NCI-H1694 treated with DMSO at 0.1 percent for 48 hours (cell line): Measurements from ENCODE around the gene TRAPPC10.

Source experiments
- DNase-seq: peaks from one replicate; lab custom pipeline; 2025; lab: John Stamatoyannopoulos, UW

Gene TRAPPC10, protein sequence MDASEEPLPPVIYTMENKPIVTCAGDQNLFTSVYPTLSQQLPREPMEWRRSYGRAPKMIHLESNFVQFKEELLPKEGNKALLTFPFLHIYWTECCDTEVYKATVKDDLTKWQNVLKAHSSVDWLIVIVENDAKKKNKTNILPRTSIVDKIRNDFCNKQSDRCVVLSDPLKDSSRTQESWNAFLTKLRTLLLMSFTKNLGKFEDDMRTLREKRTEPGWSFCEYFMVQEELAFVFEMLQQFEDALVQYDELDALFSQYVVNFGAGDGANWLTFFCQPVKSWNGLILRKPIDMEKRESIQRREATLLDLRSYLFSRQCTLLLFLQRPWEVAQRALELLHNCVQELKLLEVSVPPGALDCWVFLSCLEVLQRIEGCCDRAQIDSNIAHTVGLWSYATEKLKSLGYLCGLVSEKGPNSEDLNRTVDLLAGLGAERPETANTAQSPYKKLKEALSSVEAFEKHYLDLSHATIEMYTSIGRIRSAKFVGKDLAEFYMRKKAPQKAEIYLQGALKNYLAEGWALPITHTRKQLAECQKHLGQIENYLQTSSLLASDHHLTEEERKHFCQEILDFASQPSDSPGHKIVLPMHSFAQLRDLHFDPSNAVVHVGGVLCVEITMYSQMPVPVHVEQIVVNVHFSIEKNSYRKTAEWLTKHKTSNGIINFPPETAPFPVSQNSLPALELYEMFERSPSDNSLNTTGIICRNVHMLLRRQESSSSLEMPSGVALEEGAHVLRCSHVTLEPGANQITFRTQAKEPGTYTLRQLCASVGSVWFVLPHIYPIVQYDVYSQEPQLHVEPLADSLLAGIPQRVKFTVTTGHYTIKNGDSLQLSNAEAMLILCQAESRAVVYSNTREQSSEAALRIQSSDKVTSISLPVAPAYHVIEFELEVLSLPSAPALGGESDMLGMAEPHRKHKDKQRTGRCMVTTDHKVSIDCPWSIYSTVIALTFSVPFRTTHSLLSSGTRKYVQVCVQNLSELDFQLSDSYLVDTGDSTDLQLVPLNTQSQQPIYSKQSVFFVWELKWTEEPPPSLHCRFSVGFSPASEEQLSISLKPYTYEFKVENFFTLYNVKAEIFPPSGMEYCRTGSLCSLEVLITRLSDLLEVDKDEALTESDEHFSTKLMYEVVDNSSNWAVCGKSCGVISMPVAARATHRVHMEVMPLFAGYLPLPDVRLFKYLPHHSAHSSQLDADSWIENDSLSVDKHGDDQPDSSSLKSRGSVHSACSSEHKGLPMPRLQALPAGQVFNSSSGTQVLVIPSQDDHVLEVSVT

DNA sequence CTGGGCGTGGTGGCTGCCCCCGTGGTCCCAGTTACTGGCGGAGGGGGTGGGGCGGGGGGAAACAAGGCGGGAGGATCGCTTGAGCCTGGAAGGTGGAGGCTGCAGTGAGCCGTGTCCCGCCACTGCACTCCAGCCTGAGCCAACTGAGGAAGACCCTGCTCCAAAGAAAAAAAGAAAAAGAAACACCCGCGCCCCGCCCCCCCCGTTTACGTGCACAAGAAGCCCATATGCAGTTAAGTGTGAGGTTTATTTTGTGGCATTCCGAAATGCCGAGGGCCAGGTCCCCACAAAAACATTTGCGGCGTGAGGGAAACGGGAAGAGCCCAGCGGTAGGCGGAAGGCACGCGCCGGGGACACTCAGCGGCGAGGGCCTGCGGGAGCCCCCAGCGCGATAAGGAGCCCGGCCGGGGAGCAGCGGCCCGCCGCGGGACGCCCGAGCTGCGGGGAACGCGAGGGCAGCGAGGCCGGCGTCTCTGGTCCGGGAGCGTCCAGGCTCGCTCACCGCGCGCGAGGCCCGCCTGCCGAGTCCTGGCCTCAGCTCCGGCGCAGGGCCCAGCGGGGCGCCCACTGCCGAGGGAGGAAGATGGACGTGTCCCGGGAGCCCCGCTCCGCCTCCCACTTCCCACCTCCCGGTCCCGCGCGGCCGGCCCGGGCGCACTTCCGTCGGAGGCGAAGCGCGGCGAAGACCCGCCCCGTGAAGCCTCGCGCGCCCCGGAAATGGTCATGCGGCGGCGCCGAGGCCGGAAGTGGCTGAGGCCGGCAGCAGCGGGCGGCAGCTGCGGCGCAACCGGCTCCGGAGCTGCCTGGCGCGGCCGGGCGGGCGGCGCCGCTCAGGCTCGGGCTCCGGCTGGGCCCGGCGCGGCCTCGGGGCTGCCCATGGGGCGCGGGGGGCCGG, at the start of gene TRAPPC10:
TSS of gene TRAPPC10 (plus strand) at position 731 of the 895 bp plus-strand sequence. CDS start 185 bp downstream, outside the sequence.
- DNase-seq = peak; percentile 69

DNA sequence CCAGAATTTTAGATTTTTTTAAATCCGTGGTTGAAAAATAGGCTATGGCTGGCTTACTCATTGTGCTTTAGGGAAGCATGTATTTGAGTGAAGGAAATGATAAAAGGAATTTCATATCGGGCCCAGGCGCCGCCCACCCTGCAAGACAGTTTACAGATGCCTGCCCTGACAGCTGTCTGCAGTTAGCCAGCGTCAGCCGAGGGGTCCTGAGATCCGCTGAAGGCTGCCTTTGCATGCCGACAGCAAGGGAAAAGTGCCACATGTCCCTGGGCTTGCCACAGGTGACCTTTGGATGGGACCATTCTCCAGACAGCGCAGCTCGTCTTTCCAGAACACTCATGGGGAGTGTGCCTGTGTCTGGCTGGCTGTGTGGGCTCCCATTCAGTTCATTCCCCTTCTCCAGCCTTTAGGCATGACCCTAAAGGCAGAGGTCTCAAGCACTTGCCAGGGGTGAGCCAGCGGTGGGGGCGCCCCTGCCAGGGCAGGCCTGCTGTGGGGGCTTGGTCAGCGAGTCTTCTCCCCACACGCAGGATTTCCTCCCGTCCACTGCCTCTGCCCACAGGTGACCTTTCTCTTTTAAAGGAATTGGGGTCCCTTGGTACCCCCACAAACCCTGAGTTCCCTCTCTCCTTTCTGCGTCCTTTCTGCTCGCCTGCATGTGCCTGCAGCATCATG, 46.1 kb upstream of the TRAPPC10 start:
- no peak for DNase-seq

DNA sequence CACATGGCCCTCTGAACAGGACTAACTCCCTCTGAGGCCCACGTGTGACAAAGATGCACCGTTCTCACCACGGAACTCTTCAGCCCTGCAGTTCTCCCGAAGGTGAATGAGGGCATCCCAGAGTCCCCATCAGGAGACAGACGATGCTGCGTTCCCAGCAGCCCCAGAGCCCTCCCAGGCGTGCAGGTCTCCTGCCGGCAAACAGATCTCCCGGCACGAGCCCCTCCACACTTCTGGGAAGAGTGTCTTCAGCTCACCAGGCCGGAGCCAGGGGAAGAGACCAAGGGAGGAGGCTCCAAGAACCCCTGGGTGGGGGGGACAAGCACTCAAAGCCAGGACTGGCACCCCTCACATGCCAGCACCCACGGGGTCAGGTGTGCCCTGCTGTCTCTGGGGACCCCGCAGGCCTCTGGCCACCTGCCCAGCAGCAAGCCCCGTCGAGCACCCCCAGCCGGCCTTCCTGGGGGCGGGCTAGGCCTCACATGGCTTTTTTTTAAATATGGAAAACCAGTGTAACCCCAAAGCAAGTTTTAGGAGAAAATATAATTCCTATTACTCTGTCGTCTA, 45.1 kb upstream of the TRAPPC10 start:
- DNase-seq = no peak

DNA sequence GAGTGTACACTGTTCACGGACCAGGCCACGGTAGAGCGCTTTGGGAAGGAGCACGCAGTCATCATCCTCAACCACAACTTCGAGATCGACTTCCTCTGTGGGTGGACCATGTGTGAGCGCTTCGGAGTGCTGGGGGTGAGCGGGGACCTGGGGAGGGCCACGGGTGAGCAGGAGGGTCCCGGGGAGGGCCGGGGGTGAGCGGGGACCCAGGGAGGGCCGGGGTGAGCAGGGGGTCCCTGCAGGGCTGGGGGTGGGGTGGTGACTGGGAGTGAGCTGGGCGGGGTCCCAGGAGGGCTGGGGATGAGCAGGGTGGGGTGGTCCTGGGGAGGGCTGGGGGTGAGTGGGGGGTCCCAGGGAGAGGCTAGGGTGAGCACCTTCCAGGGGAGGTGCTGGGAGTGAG, 44.1 kb upstream of the TRAPPC10 start:
- DNase-seq = no peak

DNA sequence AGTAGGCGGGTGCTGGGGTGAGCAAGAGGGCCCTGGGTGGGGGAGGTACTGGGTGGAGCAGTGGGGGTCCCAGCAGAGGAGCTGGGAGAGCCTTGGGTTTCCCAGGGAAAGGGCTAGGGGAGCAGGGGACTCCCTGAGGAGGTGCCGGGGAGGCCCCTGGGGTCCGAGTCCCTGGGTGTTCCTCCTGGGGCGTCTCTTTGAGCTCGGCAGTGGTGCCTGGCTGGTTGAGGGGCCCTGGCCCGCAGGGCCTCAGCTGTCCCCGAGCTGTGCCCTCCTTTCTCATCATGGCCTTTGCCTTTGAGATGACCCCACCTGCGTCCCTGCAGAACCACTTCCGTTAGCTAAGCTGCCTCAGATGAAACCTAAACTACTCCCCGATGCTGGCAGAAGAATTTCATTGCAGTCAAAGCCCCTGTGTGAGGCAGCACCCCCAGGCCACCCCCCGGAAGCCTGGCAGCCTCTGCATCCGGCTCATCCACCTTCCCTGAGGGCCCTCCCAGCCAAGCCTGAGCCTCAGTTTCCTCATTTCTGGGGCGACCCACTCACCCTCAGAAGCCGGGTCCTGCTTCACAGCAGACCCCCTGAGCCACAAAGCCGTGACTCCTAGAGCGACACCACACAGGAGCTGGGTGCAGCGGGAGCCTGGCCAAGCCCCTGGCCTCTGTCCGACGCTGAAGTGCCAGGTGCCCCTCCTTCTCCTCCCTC, 43.5 kb upstream of the TRAPPC10 start:
- DNase-seq = no peak

DNA sequence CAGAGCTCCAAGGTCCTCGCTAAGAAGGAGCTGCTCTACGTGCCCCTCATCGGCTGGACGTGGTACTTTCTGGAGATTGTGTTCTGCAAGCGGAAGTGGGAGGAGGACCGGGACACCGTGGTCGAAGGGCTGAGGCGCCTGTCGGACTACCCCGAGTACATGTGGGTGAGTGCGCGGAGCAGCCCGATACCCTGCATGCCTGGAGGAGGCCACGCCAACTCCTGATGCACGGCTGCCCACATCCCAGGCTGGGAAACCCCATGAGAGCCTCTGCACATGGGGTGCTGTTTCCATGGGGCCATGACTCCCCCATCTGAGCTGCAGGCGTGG, 43.0 kb upstream of the TRAPPC10 start:
- no peak for DNase-seq

DNA sequence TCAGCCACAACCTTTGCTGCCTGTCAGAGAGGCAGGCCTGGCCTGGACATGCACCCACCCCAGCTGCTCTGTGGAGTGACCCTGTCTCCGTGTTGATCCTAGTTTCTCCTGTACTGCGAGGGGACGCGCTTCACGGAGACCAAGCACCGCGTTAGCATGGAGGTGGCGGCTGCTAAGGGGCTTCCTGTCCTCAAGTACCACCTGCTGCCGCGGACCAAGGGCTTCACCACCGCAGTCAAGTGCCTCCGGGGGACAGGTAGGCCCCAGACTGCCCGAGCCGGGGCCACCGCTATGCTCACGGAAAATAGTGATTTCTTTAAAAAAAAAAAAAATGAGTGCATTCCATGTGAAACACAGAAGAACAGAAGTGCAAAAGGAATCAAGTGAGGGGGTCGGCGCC, 41.6 kb upstream of the TRAPPC10 start:
- DNase-seq = no peak

DNA sequence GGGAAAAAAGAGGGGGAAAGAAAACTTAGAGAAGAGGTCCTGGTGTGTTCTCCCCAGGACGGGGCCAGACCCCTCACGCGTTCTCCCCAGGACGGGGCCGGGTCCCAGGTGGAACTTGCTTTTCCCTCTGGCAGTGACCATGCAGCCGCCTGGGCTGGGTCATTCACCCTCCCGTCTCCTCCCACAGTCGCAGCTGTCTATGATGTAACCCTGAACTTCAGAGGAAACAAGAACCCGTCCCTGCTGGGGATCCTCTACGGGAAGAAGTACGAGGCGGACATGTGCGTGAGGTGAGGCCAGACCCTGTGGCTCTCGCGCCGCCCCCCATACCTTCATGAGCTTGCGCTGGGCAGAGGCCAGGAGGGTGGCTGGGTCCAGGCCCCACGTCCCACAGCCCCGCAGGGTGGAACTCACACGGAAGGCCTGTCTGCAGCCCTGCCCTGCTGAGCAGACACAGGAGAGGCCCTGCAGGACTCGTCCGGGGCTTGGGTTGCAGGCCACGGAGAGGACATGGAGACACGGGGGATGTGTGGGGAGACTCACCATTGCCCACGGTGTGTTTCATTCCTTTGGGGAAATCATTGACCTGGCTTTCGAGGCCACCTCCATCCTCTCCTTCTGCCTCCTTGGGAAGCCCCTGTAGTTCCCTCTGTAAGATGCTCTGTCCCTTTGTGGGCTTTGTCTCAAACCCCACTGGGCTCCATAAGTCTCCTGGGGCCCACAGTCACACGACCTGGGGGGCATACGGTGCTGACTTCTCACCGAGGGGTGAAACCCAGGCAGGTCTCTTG, 40.7 kb upstream of the TRAPPC10 start:
- DNase-seq = no peak

DNA sequence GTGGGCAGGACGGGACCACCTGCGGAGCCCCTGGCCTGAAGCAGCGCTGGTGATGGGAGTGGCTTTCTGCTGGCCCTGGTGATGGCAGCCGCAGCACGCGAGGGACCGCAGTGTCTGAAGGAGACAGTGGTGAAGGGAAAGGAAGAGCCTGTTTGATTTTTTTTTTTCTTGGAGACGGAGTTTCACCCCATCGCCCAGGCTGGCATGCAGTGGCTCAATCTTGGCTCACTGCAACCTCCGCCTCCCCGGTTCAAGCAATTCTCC, 40.2 kb upstream of the TRAPPC10 start:
- DNase-seq = no peak

DNA sequence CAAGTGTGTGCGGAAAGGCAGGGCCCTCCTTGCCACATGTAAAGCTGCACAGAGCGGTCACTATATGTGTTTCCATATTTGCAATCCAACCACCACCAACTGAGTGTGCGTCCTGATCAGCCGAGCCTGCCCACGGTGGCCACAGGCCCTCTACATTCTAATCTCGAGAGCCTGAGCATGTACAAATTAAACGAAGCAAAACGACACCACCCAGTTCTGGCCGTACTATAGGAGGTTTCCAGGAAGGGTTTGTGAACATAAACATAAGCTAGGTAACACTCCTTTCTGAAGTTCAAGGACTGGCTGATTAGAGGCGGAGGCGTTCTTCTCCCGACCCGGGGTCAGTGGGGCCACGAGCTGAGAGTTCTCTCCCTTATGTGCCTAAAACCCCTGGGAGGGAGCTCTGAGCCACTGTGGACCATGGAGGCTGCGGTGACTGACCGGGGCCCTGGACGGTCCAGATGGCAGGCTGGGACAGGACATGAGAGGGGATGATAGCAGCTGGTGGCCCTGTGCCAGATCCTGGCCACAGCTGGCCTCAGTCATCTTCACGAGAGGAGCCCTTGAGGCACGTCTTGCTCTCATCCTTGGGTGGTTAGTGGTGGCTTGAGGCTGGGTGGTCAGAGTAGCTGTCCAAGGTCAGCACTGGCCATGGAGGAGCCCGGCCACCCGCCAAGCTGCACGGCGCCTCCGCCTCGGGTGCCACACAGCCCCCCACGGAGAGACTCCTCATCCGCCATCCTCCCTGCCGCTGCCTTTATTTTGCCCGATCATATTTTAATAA, 39.1 kb upstream of the TRAPPC10 start:
- DNase-seq = no peak

DNA sequence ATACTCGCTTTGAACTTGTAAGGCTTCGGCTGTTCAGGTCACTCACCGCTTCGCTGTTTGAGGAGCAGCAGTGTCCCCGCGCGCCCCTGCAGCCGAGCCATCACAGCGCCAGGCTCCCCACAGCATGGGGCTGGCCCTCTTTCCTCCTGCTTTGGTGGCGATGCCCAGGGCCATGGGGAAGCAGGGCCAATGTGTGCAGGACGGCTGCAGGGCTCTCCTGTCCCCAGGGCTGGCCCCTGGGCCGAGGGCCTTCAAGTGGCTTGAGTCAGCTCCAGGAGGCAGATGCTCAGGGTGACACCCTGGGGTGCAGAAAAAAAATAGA, 38.5 kb upstream of the TRAPPC10 start:
- DNase-seq = no peak

DNA sequence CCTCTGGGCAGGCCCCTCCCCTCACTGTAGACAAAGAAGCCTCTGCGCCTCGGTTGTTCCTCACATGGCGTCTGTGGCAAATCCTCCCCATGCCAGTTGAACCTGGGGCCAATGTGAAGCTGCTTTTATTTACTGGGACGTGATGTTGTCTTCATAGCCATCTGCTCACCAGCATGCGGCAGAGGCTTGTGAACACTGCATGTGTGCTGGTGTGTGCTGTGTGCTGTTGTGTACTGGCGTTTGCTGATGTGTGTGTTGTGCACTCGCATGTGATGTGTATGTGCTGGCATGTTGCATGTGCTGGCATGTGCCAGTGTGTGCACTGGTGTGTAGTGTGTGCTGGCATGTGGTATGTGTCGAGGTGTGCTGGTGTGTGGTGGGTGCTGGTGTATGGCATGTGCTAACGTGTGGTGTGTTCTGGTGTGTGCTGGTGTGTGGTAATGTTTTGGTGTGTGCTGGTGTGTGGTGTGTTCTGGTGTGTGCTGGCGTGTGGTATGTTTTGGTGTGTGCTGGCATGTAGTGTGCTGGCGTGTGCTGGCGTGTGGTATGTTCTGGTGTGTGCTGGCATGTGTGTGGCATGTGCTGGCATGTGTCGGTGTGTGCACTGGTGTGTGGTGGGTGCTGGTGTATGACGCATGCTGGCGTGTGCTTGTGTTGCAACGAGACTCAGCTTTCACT, 37.2 kb upstream of the TRAPPC10 start:
- DNase-seq = peak; percentile 87

DNA sequence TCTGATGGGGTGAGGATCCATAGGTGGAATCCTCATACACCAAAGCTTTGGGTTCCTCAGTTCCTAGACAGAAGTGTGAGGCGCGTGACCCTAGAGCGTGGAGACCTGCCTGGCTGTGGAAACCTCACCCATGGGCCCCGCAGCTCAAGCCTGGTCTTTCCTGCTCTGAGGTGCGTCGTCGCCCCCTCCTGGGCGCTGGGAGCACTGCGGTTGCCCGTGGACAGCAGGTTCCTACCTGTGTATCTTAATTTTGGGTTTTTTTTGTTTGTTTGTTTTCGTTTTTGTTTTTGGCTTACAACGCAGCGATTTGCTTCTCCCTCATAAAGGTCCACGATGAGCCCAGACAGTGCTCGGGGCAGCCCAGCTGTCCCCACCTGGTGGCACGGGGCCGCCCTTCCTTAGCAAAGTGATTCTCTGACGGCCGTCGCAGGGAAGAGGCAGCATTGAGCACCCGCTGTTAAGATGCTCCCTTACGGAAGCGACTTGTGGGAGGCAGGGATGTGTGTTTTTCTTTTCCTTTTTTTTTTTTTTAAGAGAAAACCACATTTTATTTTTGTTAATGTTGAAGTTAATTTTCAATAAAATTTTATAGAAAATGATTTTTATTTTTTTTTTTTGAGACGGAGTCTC, 36.5 kb upstream of the TRAPPC10 start:
- peak; percentile 71 for DNase-seq

DNA sequence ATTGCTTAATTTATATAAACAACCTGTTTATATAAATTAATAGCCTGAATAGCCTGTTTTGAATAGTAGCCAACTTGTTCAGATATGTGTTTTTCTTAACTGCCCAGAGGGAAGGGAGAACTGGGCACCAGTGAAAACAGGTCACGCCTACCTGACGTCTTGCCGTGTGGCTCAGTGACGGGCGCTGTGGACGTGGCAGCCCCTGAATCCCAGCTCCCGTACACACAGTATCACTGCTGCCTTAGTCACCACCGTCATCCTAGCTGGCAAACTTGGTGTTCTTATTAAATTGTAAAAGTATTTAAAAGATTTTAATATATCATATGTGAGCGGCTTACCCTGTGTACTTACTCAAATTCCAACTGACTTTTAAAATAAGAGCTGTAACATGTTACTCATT, 35.4 kb upstream of the TRAPPC10 start:
- DNase-seq = no peak

DNA sequence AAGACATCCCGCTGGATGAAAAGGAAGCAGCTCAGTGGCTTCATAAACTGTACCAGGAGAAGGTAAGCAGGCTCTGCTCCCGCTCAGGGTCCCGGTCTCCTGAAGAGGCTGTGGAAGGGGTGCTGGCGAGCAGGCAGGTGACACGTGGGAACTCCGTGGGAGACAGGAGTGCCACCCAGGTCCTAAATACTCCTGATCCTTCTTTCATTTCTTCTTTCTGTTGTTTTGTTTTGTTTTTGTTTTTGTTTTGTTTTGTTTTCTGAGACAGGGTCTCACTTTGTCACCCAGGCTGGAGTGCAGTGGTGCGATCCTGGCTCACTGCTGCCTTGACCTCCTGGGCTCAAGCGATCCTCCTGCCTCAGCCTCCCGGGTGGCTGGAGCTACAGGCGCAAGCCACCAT, 34.0 kb upstream of the TRAPPC10 start:
- no peak for DNase-seq

DNA sequence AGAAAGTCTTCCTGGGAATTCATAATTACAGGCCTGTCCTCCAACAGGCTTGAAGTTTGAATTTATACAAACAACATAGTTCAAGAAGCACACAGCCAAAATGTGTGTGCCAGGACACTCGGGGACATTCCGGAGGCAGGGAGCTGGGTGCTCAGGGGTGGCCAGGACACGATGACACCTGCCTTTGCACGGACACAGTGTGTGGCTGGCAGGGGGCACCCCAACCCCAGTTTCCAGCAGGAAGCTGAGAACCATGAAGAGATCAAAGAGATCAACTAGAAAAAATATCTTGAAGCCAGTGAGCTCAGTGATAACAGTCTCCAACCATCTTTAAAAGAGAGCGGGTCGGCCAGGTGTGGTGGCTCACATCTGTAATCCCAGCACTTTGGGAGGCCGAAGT, 32.5 kb upstream of the TRAPPC10 start:
- DNase-seq = no peak

DNA sequence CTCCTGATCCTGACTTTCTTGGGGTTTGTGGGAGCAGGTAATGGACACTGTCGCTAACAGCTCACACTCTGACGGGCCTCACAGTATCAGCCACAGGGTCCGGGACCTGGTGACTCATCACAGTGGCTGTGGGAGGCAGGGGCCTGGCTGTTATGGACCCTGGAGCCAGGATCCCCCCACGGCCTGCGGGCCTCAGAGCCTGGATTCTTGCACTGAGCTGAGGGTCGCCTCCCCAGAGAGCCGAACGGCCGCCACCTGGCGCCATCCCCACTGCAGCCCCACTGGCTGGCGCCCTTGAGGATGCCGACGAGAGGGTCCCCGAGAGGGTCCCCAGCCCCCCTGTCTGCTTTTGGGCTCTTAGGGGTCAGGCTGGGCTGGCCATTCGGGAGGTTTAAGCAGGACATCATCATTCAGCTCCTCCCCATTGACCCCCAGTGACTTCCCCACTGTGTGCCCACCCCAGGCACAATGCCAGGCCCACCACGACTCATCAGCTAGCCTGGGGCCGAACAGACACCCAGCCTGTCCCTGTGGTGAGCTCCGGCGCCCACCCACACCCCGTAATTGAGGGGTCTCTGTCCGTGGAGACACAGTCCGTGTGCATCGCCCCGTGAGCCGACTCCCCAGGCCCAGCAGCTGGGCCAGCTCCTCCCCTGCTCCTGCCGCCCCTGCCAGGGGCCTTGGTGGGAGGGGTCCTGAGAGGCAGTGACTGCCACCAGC, 30.8 kb upstream of the TRAPPC10 start:
- no peak for DNase-seq
